Mesothelial cell of epicardium (in vitro differentiated cells): ENCODE data around the gene FIG4. TPM values are rescaled to one million over a fixed set of nuclear protein-coding genes. Genes with fewer than 3 reads are reported as not detected.
"Not testable (repeated sequence)": the region's sequence is repeated elsewhere in the genome, so short reads cannot be mapped to it uniquely, and the experiment has no call there.

Experiments
- DNase-seq, 2 experiments: peaks; one replicate each; pipeline ENCODE4 v3.0.0; 2021; ENCODE audit warnings: low spot score in 2 of 2; ENCODE audit not compliant: unreplicated experiment in 2 of 2
- H3K27ac Mint-ChIP-seq: 2 replicates; pipeline ENCODE4 v1.8.0; 2021; ENCODE audit warnings: mixed read lengths
- H3K27me3 Mint-ChIP-seq: 2 replicates; pipeline ENCODE4 v1.8.0; 2021; ENCODE audit warnings: low read depth, mixed read lengths
- H3K36me3 Mint-ChIP-seq: 2 replicates; pipeline ENCODE4 v1.8.0; 2021; ENCODE audit warnings: mixed read lengths
- H3K4me1 Mint-ChIP-seq: 2 replicates; pipeline ENCODE4 v1.8.0; 2021; ENCODE audit warnings: mixed read lengths
- H3K4me3 Mint-ChIP-seq: 2 replicates; pipeline ENCODE4 v1.8.0; 2021; ENCODE audit warnings: mild to moderate bottlenecking, moderate library complexity, mixed read lengths
- H3K9me3 Mint-ChIP-seq: 2 replicates; pipeline ENCODE4 v1.8.0; 2021; ENCODE audit warnings: mixed read lengths
- total RNA-seq: library from RNA; stranded (reverse); gene quantifications from 3 replicates; pipeline ENCODE4 v1.2.1, GENCODE V29; 2021
- TF ChIP-seq, protein P1 (sequence below): fragments of 200-600 bp; sonication (generic); IDR thresholded peaks from one replicate; pipeline ENCODE4 v1.5.0; 2021; ENCODE audit warnings: antibody characterized with exemption; ENCODE audit not compliant: unreplicated experiment

FIG4 gene
- total RNA-seq, 1 donor from 2014 or later, result 28.3 TPM

DNA sequence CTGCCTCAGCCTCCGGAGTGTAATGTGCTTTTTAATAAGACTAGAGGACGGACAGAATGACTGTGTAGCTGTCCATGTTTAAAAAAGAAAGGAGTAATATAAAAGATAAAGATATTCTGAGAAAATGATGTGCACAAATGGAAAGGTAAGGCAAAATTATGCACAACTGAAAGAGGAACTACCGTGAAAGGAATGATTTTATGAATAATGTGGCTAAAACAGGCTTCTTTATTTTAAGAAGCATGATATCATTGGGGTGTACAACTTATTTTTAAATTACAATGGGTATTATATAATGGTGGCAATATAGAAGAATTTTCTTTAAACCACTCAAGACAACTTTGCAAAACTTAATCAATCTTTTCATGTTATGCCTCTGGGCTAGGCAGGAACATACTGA lies 78.1 kb downstream of the FIG4 start:
- H3K4me1 Mint-ChIP-seq, result no peaks in the 10 kb centered on the region
- TF ChIP-seq, protein P1, sequence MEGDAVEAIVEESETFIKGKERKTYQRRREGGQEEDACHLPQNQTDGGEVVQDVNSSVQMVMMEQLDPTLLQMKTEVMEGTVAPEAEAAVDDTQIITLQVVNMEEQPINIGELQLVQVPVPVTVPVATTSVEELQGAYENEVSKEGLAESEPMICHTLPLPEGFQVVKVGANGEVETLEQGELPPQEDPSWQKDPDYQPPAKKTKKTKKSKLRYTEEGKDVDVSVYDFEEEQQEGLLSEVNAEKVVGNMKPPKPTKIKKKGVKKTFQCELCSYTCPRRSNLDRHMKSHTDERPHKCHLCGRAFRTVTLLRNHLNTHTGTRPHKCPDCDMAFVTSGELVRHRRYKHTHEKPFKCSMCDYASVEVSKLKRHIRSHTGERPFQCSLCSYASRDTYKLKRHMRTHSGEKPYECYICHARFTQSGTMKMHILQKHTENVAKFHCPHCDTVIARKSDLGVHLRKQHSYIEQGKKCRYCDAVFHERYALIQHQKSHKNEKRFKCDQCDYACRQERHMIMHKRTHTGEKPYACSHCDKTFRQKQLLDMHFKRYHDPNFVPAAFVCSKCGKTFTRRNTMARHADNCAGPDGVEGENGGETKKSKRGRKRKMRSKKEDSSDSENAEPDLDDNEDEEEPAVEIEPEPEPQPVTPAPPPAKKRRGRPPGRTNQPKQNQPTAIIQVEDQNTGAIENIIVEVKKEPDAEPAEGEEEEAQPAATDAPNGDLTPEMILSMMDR, result no peak
- DNase-seq, result no peak
- no peaks in the 10 kb centered on the region for H3K9me3 Mint-ChIP-seq
- H3K27ac Mint-ChIP-seq, result no peak overlapping the region
- peaks cover 38% of the 10 kb centered on the region for H3K36me3 Mint-ChIP-seq
- H3K27me3 Mint-ChIP-seq, result no peaks in the 10 kb centered on the region
- no peak overlapping the region for H3K4me3 Mint-ChIP-seq

DNA sequence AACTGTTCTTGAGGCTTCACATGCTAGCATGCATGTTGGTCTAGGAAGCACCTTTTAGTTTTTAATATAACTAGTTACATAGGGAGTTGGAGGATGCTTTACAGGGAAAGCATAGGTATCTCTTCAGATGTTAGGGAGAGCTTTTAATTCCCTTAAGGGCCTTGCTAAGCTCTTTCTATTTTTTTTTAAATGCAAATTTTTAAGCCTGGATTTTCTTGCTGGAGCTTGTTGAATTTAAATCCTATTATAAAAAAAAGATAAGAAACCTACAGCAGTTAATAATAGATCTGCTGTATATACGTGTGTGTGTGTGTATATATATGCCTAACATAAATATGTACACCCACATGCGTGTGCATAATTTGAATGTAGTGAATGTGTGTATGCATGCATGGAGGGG lies 79.0 kb downstream of the FIG4 start:
- peaks cover 34% of the 10 kb centered on the region for H3K36me3 Mint-ChIP-seq
- TF ChIP-seq, protein P1, result no peak
- no peak overlapping the region for H3K27ac Mint-ChIP-seq
- no peak overlapping the region for H3K4me3 Mint-ChIP-seq
- no peaks in the 10 kb centered on the region for H3K9me3 Mint-ChIP-seq
- H3K27me3 Mint-ChIP-seq, result no peaks in the 10 kb centered on the region
- H3K4me1 Mint-ChIP-seq, result no peaks in the 10 kb centered on the region
- no peak for DNase-seq

DNA sequence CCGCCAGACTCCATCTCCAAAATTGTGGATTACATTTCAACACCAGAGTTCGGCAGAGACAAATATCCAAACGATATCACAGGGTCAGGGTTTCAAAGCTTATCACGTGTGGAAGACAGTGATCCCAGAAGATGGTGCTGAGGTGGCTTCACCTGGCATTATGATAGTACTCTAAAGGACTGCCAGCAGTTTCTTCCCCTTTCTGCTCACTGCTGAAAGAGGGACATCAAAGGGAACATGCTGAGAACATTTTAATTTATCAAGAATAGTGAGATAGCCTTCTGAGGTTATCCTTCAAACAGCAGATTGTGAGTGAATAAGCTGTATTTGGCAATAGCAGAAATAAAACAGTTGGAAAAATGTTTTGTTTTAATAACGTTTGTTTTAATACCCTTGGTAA lies 79.7 kb downstream of the FIG4 start:
- no peaks in the 10 kb centered on the region for H3K9me3 Mint-ChIP-seq
- H3K27me3 Mint-ChIP-seq, result no peaks in the 10 kb centered on the region
- H3K36me3 Mint-ChIP-seq, result peaks cover 34% of the 10 kb centered on the region
- H3K4me3 Mint-ChIP-seq, result no peak overlapping the region
- H3K4me1 Mint-ChIP-seq, result no peaks in the 10 kb centered on the region
- DNase-seq, result no peak
- no peak overlapping the region for H3K27ac Mint-ChIP-seq
- TF ChIP-seq, protein P1, result no peak

DNA sequence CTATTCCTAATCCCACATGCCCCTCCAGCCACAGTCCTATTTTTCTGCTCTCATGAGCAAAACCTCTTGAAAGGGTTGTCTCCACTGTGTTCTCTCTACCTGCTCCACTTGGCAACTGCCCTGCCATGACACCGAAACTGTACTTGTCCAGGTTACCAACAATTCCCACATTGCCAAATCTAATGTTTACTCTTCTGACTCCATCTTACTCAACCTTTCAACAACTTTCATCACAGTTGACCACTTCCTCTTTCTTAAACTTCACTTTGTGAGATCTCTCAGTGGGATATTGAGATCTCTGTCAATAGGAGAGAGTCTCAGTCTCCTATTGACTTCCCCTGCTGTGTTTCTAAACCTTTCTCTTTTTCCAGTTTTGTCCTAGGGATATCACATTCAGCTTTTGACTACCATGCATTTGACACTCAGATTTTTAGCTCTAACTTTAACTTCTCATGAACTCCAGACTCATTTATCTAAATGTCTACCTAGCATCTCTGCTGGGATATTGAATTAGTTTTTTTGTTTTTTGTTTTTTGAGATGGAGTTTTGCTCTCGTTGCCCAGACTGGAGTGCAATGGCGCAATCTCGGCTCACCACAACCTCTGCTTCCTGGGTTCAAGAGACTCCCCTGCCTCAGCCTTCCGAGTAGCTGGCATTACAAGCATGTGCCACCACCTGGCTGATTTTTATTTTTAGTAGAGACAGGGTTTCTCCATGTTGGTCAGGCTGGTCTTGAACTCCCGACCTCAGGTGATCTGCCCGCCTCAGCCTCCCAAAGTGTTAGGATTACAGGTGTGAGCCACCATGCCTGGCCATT lies 81.1 kb downstream of the FIG4 start:
- not testable (repeated sequence) for H3K27me3 Mint-ChIP-seq, H3K4me1 Mint-ChIP-seq, H3K27ac Mint-ChIP-seq, H3K4me3 Mint-ChIP-seq, H3K9me3 Mint-ChIP-seq, DNase-seq
- H3K36me3 Mint-ChIP-seq, result peaks cover 28% of the 10 kb centered on the region

DNA sequence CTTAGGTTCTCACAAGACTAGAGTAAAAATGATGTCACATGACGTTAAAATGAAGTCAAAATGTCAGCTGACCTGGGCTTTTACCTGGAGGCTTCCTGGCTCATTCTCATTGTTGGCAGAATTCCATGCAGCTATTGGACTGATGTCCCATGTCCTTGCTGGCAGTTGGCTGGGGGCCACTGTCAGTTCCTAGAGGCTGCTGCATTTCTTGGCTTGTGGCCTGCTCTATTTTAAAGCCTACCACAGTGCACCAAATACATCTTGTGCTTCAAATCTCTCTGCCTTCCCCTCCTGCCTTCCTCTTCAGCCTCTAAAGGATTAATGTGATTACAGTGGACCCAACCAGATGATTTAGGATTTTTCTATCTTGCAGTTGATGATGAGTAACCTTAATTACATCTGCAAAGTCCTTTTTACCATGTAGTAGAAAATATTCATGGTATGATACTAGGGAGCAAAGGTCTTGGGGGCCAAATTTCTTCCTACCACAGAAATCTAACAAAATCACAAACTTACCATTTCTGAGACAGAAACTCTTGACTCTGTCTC lies 81.9 kb downstream of the FIG4 start:
- H3K4me1 Mint-ChIP-seq, result no peaks in the 10 kb centered on the region
- H3K4me3 Mint-ChIP-seq, result no peak overlapping the region
- TF ChIP-seq, protein P1, result no peak
- H3K36me3 Mint-ChIP-seq, result peaks cover 29% of the 10 kb centered on the region
- no peak for DNase-seq
- no peaks in the 10 kb centered on the region for H3K9me3 Mint-ChIP-seq
- H3K27me3 Mint-ChIP-seq, result no peaks in the 10 kb centered on the region
- no peak overlapping the region for H3K27ac Mint-ChIP-seq

DNA sequence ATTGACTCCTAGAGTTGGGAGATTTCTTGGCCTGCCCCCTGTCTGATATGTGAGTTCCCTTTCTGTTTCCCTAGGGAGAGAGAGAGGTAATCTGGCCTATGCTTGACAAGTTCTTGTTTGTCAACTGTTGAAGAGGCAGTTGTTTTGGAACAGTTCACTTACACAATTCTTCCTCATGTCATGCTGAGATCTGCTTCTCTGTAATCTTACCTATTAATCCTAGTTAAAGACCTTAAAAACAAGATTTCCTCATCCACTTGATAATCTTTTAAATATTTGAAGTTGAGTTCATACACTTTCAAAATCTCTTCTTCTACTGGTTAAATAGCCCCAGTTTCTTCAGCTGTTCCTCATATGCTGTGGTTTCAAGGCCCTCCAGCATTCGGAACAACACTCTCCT lies 89.9 kb downstream of the FIG4 start:
- H3K4me3 Mint-ChIP-seq, result no peak overlapping the region
- H3K27ac Mint-ChIP-seq, result no peak overlapping the region
- H3K36me3 Mint-ChIP-seq, result peaks cover 13% of the 10 kb centered on the region
- no peak for DNase-seq
- H3K4me1 Mint-ChIP-seq, result no peaks in the 10 kb centered on the region
- TF ChIP-seq, protein P1, result no peak
- H3K27me3 Mint-ChIP-seq, result no peaks in the 10 kb centered on the region
- no peaks in the 10 kb centered on the region for H3K9me3 Mint-ChIP-seq
